Heart right ventricle (tissue), 16 donors: Measurements from ENCODE around the gene CEP350. TPM values are rescaled to one million over a fixed set of nuclear protein-coding genes. Genes with fewer than 3 reads are reported as not detected.
A peak's percentile ranks its signal among the peaks of the same experiment; 100 is the strongest.

ENCODE experiments used
- ATAC-seq, 8 donors: fragments of 200-7000 bp; cut with Tn5 transposase; one replicate each; pipeline ENCODE4 v1.9.1; 2020; ENCODE audit warnings: mild to moderate bottlenecking in 8 of 8, moderate library complexity in 8 of 8, moderate number of reproducible peaks in 1 of 8
- DNase-seq, 2 donors: peaks; one replicate each; pipeline ENCODE4 v3.0.0-alpha.2; 2020
- H3K27ac ChIP-seq, 10 donors: fragments of 200-600 bp; sonication (generic) in 2 of 10; one replicate each; pipeline versions ENCODE4 v1.5.0 to v1.8.0; 2020 to 2022; ENCODE audit warnings: mild to moderate bottlenecking in 3 of 10
- H3K27me3 ChIP-seq, 7 donors: fragments of 200-600 bp; one replicate each; pipeline ENCODE4 v1.8.0; 2021 to 2022; ENCODE audit warnings: mild to moderate bottlenecking in 2 of 7
- H3K36me3 ChIP-seq, 9 donors: fragments of 200-600 bp; sonication (generic) in 1 of 9; one replicate each; pipeline versions ENCODE4 v1.5.0 to v1.8.0; 2020 to 2022; ENCODE audit warnings: mild to moderate bottlenecking in 2 of 9
- H3K4me1 ChIP-seq, 9 donors: fragments of 200-600 bp; sonication (generic) in 1 of 9; one replicate each; pipeline versions ENCODE4 v1.5.0 to v1.8.0; 2020 to 2022; ENCODE audit warnings: mild to moderate bottlenecking in 4 of 9
- H3K4me3 ChIP-seq, 10 donors: fragments of 200-600 bp; sonication (generic) in 2 of 10; one replicate each; pipeline versions ENCODE4 v1.5.0 to v1.8.0; 2020 to 2022; ENCODE audit warnings: mild to moderate bottlenecking in 7 of 10, moderate library complexity in 2 of 10
- H3K9me3 ChIP-seq, 11 donors: fragments of 200-600 bp in 10 of 11; sonication (generic) in 2 of 11; one replicate each; pipeline versions ENCODE4 v1.5.0 to v1.8.0; 2013 to 2022; ENCODE audit warnings: mild to moderate bottlenecking in 2 of 11, control low read depth in 1 of 11, moderate library complexity in 1 of 11
- WGBS, 2 donors: extraction: QIAGEN DNeasy Blood & Tissue Kit; methylation state at CpG; one replicate each; pipeline ENCODE4 v1.1.7; 2013; ENCODE audit warnings: inconsistent platforms in 1 of 2; 5-methylcytosine and 5-hydroxymethylcytosine counted together
- intact Hi-C, 10 donors: fragments of 100-400 bp; cut with DNase I; formaldehyde crosslinking; loops; one replicate each; pipeline versions ENCODE4 v1.11.1 to v1.14.2; 2022
- polyA plus RNA-seq, 2 donors: library from polyadenylated mRNA; stranded (reverse); fragments of 200-250 nt; gene quantifications; one replicate each; pipeline ENCODE4 v1.2.3, GENCODE V29; 2013
- total RNA-seq, 10 donors: library from RNA; stranded (reverse); fragmentation: NEBNext Ultra II Directional in 3 of 10; extraction: Animal tissue kit (Norgen Biotek cat#: 25700) in 3 of 10; gene quantifications; one replicate each; pipeline versions ENCODE4 v1.2.1 to v1.2.4, GENCODE V29; 2021 to 2023
- TF ChIP-seq, protein P1 (sequence below), 9 donors: fragments of 200-600 bp; sonication (generic) in 2 of 9; IDR thresholded peaks; one replicate each; pipeline versions ENCODE4 v1.5.0 to v1.8.0; 2021 to 2022; ENCODE audit warnings: antibody characterized with exemption in 9 of 9, mild to moderate bottlenecking in 5 of 9, moderate library complexity in 1 of 9
- donor health status: Arrhythmogenic right ventricular cardiomyopathy.
- donor health status: ischemic (EF 13 %, LVEDD 7.1; RV severe dilation, severe dysfunction).
- donor health status: healthy with polysubstance abuse.
- donor health status: DM: no; HTN: yes; CAD: no.
- donor health status: DM: no; HTN: no; CAD: no.
- donor health status: ischemic (EF 25% LVEDD 6.9; RV normal size, moderate dysfunction).
- donor health status: ischemic (EF 25% LVEDD 5.7; RV mildly dilated, moderate dysfunction).
- donor health status: healthy.
- donor health status: DM: yes; HTN: yes; CAD: no.
- donor health status: Ischemic cardiomyopathy.
- donor health status: ischemic (EF 35%, LVEDD 5.7; RV mildly dilated, moderate dysfunction).
- donor health status: nonischemic (EF 11% LVEDD 7.7; RV severe dilation, severe dysfunction).
- donor health status: DM: yes; HTN: yes; CAD: no.
- donor health status: PGD.
- donor health status: ischemic (EF 29% LVEDD 5.4; RV normal size, mild dysfunction).
- donor health status: nonischemic (EF 23%, LVEDD 6.1; RV moderate dilation, normal function).

Gene CEP350
- total and polyA plus RNA-seq, 12 donors, result 3.7 to 46.3 (median 37.7) TPM

- TF ChIP-seq, protein P1, sequence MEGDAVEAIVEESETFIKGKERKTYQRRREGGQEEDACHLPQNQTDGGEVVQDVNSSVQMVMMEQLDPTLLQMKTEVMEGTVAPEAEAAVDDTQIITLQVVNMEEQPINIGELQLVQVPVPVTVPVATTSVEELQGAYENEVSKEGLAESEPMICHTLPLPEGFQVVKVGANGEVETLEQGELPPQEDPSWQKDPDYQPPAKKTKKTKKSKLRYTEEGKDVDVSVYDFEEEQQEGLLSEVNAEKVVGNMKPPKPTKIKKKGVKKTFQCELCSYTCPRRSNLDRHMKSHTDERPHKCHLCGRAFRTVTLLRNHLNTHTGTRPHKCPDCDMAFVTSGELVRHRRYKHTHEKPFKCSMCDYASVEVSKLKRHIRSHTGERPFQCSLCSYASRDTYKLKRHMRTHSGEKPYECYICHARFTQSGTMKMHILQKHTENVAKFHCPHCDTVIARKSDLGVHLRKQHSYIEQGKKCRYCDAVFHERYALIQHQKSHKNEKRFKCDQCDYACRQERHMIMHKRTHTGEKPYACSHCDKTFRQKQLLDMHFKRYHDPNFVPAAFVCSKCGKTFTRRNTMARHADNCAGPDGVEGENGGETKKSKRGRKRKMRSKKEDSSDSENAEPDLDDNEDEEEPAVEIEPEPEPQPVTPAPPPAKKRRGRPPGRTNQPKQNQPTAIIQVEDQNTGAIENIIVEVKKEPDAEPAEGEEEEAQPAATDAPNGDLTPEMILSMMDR (IDR thresholded peaks at IDR 0.05), result no peak
- Histone ChIP-seq H3K4me1 (peaks cover 0 to 54% (median 32%) of the 10 kb centered on the region in 9 donors), H3K4me3 (no peak overlapping the region), H3K27ac (peak overlapping the region in 2 of 10 donors; percentile 4 to 98), H3K27me3 (no peaks in the 10 kb centered on the region), H3K9me3 (no peaks in the 10 kb centered on the region), H3K36me3 (no peaks in the 10 kb centered on the region)
- WGBS, 2 donors, result 86 to 90% methylated on average over 4 of the region's 4 CpGs
- no peak for DNase-seq
- intact Hi-C loops, result loop anchor here in 2 of 10 donors (5.0 to 10.0 kb wide), 2 partner anchors 45 to 202 kb away; partner anchors contain the start of gene CEP350 (in 1 of the 2)
- no peak for ATAC-seq
These were observed 202.5 kb downstream of the CEP350 start for GRCh38 chr1:180157108-180157507.

DNA sequence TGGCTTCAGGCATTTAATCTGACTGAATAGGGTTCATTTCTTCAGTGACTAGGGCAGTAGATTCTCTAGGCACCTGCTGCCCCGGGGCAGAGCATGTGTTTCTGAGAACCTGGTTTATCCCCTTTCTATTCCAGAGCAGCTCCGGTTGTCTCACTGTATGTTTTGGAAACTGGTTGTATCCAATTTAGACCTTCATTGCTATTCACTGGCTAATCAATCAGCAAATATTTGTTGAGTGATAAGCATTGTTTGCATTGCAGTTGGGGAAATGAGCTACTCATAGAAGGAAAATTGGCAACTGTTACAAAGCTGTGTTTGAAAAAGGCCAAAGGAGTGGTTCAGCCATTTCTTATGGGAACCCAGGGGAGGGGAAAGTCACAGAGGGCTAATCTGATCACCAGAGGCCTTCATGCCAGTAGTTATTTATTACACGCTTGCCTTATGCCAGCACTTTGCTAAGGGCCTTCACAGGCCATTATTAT, 203.0 kb downstream of the CEP350 start:
- DNase-seq, result no peak
- intact Hi-C loops, result loop anchor here in 2 of 10 donors (5.0 to 10.0 kb wide), 2 partner anchors 45 to 203 kb away; partner anchors contain the start of gene CEP350 (in 1 of the 2)
- no peaks in the 10 kb centered on the region for H3K36me3 ChIP-seq

GRCh38 chr1:180158149-180159147, 203.8 kb downstream of the CEP350 start:
- intact Hi-C loops, result loop anchor here in 2 of 10 donors (5.0 to 10.0 kb wide), 2 partner anchors 46 to 204 kb away; partner anchors contain the start of gene CEP350 (in 1 of the 2)
- WGBS, 2 donors, result 81 to 90% methylated on average over 16 of the region's 16 CpGs
- H3K9me3 ChIP-seq, result no peaks in the 10 kb centered on the region
- TF ChIP-seq, protein P1 (IDR thresholded peaks at IDR 0.05), result no peak
- H3K4me3 ChIP-seq, result no peak overlapping the region
- H3K27me3 ChIP-seq, result no peaks in the 10 kb centered on the region
- H3K4me1 ChIP-seq, result peaks cover 0 to 65% (median 32%) of the 10 kb centered on the region in 9 donors
- DNase-seq (no peak), ATAC-seq (no peak)
- H3K36me3 ChIP-seq, result no peaks in the 10 kb centered on the region
- no peak overlapping the region for H3K27ac ChIP-seq

More for the DNA sequence above, 203.0 kb downstream of the CEP350 start:
- H3K9me3 ChIP-seq, result no peaks in the 10 kb centered on the region
- H3K27me3 ChIP-seq, result no peaks in the 10 kb centered on the region
- H3K27ac ChIP-seq, result no peak overlapping the region
- TF ChIP-seq, protein P1 (IDR thresholded peaks at IDR 0.05), result no peak
- WGBS, 2 donors, result 85 to 91% methylated on average over 3 of the region's 3 CpGs
- H3K4me3 ChIP-seq, result no peak overlapping the region
- peaks cover 0 to 58% (median 32%) of the 10 kb centered on the region in 9 donors for H3K4me1 ChIP-seq
- no peak for ATAC-seq

GRCh38 chr1:180160357-180160756, 205.7 kb downstream of the CEP350 start:
- intact Hi-C loops, result no loop called here
- ATAC-seq (no peak), DNase-seq (no peak)
- Histone ChIP-seq H3K27me3 (no peaks in the 10 kb centered on the region), H3K4me3 (no peak overlapping the region), H3K4me1 (peaks cover 0 to 71% (median 36%) of the 10 kb centered on the region in 9 donors), H3K36me3 (no peaks in the 10 kb centered on the region), H3K9me3 (no peaks in the 10 kb centered on the region), H3K27ac (no peak overlapping the region)
- TF ChIP-seq, protein P1 (IDR thresholded peaks at IDR 0.05), result no peak
- 87 to 89% methylated on average over 1 of the region's 1 CpG for WGBS, 2 donors
